Measurements from ENCODE around the gene TBC1D5.
"Not testable (repeated sequence)": the region's sequence is repeated elsewhere in the genome, so short reads cannot be mapped to it uniquely, and the experiment has no call there.

The TBC1D5 gene

DNA sequence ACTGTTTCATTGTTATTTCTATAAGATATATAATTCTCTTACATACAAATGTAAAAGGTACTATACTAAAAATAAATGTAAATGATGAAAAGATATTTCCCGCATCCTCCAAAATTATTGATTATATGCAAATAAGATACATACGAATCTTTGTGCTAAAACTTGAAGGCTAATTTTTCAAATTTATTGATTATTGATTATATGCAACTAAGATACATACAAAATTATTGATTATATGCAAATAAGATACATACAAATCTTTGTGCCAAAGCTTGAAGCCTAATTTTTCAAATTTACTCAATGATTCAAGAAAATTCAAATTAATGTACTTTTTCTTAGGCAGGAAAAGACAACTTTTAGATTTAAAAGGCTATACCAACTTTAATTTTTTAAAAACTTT is 319.8 kb downstream of the TBC1D5 start:
- DNase-seq (ENCODE audit: low read depth in 4 of 4, low spot score in 1 of 4): no peak

- no peak for DNase-seq (ENCODE audit: low read depth in 4 of 4, low spot score in 1 of 4)
Measured at GRCh38 chr3:17420668-17421067, 321.8 kb downstream of the TBC1D5 start.

DNA sequence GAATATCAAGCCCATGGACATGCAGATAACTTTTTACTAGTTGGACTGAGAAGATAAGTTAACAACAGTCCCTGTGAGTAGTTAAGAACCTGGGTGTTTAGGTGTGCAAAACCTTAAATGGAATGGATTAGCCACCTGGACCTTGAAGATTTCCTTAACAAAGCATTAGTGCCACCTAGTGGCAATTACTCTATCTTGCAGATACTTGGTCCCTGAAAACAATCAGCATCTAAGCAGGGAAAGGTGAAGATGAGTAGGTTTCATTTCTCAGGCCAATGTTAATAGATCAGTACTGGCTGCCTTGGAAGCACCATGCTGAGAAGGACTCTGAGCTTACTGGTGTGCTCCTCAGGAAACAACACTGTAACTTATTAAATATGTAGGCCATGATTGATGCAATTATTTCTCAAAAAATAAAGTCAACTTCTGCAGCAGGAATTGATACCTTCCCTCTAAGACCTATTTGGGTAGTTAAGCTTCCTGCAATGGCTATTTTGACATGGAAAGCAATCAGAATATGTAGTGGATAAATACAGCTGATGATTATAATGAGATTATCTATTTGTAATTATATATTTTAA is 329.4 kb downstream of the TBC1D5 start:
- DNase-seq (ENCODE audit: low read depth in 4 of 4, low spot score in 1 of 4): no peak

- DNase-seq (ENCODE audit: low read depth in 4 of 4, low spot score in 1 of 4): no peak
Measured at GRCh38 chr3:17411157-17411877, 331.1 kb downstream of the TBC1D5 start.

- DNase-seq (ENCODE audit: low read depth in 4 of 4, low spot score in 1 of 4): no peak
Measured at GRCh38 chr3:17407576-17407975, 334.9 kb downstream of the TBC1D5 start.

- DNase-seq (ENCODE audit: low read depth in 4 of 4, low spot score in 1 of 4): no peak
Measured at GRCh38 chr3:17404548-17404947, 337.9 kb downstream of the TBC1D5 start.

DNA sequence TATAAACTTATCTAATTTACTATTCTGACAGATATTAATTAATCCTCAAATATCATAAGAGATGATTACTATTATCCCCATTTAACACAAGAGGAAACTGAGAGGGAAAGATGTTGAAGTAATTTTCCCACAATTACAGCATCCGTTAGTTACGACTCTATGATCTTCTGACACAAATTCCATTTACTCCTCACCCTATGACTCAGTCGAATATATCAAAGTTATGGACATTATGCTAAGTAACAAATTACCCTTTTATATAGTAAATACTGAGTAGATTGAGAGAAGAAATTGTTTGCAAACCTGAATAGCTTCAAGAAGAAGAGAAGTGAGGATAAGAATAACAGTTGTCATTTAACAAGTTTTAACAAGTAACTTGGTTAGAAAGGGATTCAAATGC is 340.0 kb downstream of the TBC1D5 start:
- DNase-seq (ENCODE audit: low read depth in 4 of 4, low spot score in 1 of 4): no peak

DNA sequence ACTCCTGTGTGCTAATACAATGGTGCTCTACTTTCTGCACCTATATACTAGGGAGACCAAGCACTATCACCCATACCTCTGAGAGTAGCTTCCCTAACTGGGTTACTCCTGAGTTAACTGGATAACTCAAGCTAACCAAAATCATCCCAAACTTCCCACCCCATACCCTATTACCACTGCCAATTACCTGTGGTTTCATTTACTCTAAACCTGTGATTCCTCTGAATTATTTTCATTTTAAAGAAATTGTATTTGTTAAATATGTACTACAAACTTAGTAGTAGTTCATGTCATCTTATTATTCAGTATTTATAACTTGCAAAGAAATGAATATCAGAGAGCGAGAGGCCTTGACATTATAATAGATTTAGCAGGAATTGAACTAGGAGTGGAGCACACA is 340.5 kb downstream of the TBC1D5 start:
- no peak for DNase-seq (ENCODE audit: low read depth in 4 of 4, low spot score in 1 of 4)

GRCh38 chr3:17399586-17399985 is 342.8 kb downstream of the TBC1D5 start:
- no peak for DNase-seq (ENCODE audit: low read depth in 4 of 4, low spot score in 1 of 4)

GRCh38 chr3:17398959-17399551 is 343.4 kb downstream of the TBC1D5 start:
- DNase-seq (ENCODE audit: low read depth in 4 of 4, low spot score in 1 of 4): no peak

DNA sequence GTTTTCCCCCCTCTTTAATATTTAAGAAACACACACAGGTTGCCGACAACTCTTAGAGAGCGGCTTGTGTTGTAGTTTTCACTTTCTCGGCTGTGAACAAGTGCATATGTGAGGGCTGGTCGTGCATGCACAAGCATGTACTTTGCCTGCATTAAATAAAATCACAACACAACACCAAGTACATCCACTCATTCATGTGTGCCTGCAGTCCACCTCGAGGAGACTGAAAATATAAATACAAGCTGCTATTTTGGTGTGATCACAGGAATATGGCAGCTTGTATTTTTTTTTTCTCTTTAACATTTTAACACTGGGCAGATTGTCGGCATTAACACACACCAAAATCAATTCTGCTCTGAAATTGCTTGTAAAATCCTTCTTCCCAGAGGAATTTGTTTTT is 346.4 kb downstream of the TBC1D5 start:
- DNase-seq (ENCODE audit: low read depth in 4 of 4, low spot score in 1 of 4): no peak

DNA sequence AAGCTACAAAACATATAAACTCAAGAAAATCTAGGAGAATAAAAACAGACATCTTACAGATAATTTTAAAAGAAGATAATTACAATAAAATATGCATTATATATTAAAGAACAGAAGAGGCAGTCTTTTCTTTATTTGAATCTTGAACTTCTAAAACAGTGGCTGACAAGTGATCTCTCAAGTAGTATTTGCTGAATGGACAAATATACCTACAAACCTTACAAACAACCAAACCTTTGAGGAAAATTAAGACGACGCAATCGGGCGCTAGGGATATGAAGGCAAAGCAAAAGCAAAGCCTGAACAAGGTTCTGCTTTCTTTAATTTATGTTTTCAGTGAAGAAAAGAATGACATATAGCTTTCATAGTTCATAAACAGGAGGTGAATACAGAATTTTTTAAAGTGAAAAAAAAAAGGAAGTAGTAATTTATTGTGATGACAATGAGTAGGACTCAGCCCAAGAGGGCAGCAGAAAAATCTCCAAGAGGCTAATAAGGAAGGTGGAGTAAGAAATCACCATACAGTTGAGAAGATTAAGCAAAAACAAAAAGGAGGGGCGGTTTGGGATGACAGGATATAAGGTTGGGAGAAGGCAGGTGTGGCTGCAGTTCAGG is 347.8 kb downstream of the TBC1D5 start:
- no peak for DNase-seq (ENCODE audit: low read depth in 4 of 4, low spot score in 1 of 4)

DNA sequence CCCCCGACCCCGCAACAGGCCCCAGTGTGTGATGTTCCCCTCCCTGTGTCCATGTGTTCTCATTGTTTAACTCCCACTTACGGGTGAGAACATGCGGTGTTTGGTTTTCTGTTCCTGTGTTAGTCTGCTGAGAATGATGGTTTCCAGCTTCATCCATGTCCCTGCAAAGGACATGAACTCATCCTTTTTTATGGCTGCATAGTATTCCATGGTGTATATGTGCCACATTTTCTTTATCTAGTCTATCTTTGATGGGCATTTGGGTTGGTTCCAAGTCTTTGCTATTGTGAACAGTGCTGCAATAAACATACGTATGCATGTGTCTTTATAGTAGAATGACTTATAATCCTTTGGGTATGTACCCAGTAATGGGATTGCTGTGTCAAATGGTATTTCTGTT is 349.9 kb downstream of the TBC1D5 start:
- DNase-seq (ENCODE audit: low read depth in 4 of 4, low spot score in 1 of 4): not testable (repeated sequence)

GRCh38 chr3:17390785-17391184 is 351.6 kb downstream of the TBC1D5 start:
- DNase-seq (ENCODE audit: low read depth in 4 of 4, low spot score in 1 of 4): no peak

- no peak for DNase-seq (ENCODE audit: low read depth in 4 of 4, low spot score in 1 of 4)
Measured at GRCh38 chr3:17387108-17387507, 355.3 kb downstream of the TBC1D5 start.

DNA sequence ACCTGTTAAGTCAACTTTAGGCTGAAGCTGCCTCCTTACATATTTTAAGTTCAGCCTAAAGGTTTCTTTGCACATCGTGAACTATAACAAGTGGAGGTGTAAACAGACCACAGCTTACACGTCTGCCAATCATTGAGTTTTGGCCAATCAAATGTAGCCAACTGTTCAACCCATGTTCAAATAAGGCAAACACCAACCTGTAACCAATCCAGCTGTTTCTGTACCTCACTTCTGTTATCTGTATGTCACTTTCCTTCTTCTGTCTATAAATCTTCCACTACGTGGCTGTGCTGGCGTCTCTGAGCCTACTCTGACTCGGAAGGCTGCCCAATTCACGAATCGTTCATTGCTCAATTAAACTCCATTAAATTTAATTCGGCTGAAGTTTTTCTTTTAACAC is 356.0 kb downstream of the TBC1D5 start:
- no peak for DNase-seq (ENCODE audit: low read depth in 4 of 4, low spot score in 1 of 4)

DNA sequence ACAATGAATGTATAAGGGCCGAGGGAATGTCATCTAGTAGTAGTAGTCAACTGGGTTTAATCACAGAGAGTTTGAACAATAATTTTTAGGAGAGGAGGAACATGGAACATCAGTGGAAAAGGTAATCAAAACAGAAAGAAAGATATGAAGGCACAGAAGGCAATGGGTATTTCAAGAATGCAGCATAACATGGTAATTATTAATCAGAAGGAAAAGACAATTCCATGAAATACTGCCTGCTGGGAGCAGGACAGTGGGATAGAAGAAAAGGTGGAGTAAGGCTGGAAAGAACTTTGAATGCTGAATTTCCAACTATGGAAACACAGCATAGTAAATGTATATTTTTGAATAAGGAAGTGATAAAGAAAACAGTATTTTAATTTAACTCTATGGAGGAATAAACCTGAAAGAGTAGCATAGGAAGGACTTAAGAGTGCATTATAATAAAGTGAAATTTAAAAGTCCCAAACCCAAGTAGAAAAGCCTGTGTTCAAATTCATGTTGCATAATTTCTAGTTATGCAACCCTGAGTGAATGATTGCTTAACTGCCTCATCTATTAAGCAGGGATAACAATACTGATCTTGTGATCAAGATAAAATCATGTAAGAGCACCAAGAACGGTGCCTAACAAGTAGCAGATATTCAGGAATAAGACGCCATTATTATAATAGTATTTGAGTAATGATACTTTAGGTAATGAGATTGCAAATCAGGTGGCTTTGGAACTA is 357.7 kb downstream of the TBC1D5 start:
- no peak for DNase-seq (ENCODE audit: low read depth in 4 of 4, low spot score in 1 of 4)

- DNase-seq (ENCODE audit: low read depth in 4 of 4, low spot score in 1 of 4): no peak
Measured at GRCh38 chr3:17373304-17373703, 369.1 kb downstream of the TBC1D5 start.

DNA sequence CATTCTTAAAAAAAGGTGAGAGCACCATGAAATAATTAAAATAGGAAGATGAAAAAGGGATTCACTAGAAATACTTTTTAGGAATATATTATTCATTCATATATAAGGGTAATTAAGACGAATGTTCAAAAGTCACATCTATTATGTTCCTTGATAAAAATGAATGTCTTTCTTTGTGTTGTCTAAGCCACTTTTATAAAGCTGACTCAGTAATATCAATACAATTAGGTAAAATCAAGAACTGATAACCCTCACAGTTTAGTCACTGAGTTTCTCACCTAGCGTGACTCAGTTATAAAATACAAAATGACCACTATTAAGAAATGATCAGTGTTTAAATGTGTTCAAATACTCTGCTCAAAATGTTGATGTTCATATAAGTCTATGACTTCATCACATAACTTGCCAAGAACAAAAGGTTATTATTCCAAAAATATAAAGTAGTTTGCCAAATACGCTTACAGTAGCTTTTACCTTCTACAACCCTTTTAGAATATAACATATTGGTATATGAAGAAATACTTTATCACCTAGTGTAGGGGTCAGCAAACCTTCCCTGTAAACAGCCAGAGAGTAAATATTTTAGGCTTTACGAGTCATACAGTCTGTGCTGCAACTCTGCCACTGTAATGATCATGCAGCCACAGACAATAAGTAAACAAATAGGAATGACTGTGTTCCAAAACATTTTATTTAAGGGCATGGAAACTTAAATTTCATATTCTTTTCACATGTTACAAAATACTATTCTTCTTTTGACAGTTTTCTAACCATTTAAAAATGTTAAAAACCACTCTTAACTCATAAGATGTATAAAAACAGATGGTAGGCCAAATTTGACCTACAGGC is 369.8 kb downstream of the TBC1D5 start:
- DNase-seq (ENCODE audit: low read depth in 4 of 4, low spot score in 1 of 4): no peak

DNA sequence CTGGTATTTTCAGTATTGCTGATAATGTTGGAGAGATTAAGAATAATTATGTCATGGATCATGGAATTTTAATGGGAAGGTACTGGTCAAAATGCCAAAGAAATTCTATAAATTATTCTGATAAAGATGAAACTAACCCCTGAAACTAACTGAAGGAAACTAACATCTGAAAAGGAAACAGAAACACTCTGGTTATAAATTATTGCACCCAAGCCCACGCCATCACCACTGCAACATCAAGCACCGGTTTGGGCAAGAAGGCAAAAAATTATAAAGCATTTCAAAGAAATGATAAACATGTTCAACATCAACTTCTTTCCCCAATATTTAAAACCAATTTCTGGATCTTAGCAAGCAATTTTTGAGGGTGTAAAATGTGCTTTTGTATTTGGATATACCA is 372.5 kb downstream of the TBC1D5 start:
- DNase-seq (ENCODE audit: low read depth in 4 of 4, low spot score in 1 of 4): no peak

DNA sequence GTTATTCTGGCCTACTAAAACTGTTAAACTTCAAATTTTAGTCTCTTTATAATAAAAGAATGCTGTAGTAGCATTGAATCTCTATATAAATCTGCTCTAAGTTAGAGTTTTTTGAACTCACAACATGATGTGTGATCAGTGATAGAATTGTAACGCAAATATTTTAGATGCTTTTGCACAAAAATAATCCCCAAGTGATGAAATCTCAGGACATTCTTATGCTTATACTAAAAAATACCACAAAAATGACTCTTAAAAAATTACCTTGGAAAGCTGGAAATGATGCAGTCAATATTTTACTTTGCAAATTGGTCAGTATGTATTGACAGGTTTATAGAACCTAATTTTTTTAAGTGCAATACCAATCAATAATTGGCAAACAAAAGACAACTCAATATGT is 375.3 kb downstream of the TBC1D5 start:
- DNase-seq (ENCODE audit: low read depth in 4 of 4, low spot score in 1 of 4): no peak

All from stimulated activated CD4-positive, alpha-beta T cell treated with anti-CD3 and anti-CD28 coated beads, Interleukin-1b, Interleukin-23, amount 100 ng/mL, for 24 hours (primary cell).